ENCODE measurements around the gene PROCA1.
"Not testable (repeated sequence)": the region's sequence is repeated elsewhere in the genome, so short reads cannot be mapped to it uniquely, and the experiment has no call there.

Gene PROCA1

DNA sequence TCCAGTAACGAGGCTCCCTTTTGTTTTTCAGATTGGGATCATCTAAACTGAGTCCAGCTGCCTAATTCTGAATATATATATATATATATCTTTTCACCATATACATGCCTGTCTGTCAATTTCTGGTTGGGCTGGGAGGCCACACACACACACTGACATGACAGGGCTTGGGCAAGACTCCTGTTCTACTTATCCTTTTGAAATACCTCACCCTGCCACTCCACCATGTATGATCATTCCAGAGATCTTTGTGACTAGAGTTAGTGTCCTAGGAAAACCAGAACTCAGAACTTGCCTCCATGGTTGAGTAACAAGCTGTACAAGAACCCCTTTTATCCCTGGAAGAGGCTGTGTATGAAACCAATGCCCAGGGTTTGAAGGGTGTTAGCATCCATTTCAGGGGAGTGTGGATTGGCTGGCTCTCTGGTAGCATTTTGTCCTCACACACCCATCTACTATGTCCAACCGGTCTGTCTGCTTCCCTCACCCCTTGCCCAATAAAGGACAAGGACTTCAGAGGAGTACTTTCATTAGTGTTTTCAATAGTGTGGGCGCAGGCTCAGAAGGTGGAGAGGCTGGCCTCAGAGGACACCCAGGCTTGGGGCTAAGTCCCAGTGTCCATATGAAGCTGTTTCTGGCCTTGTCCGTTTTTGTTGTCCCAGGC, 12.3 kb upstream of the PROCA1 start:
- Mint-ChIP-seq H3K4me1 (peaks cover 46% of the 10 kb centered on the region), H3K27ac (peak overlapping the region; percentile 84), H3K36me3 (peaks cover 27% of the 10 kb centered on the region)
- DNase-seq (ENCODE audit: low spot score in 2 of 2); H3K4me3 Mint-ChIP-seq; H3K27me3 Mint-ChIP-seq; H3K9me3 Mint-ChIP-seq; ATAC-seq (ENCODE audit: low read depth): not testable (repeated sequence)

DNA sequence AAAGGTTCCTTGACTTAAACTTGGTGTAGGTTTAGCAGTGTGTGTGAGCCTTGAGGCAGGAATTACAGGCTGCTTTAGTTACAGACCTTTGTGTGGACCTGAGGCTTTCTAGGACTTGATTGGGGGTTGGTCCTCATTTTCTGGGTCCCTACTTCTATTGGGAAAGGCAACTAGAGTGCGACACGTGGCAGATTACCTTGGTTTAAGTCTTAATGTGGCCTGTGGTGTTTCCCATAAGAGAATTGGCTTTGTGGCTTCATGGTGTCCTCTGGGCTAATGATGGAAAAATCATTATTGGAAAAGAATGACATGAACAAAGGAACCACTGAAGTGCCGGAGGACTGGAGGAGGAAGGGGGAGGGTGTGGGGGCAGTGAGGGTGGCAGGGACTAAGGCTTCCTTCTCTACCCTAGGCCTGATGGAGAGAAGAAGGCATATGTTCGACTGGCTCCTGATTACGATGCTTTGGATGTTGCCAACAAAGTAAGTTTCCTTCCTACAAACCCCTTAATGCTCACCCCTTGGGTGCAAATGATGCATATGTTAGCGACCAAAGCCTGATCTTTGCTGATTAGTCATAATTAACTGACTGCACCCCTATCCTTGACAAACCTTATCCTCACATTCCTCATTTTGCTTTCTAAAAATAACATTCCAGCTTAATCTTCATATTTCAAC, 11.6 kb upstream of the PROCA1 start:
- Mint-ChIP-seq H3K9me3 (no peaks in the 10 kb centered on the region), H3K4me3 (no peak overlapping the region), H3K36me3 (peaks cover 27% of the 10 kb centered on the region), H3K27ac (peak overlapping the region; percentile 84), H3K4me1 (peaks cover 49% of the 10 kb centered on the region), H3K27me3 (no peaks in the 10 kb centered on the region)
- DNase-seq (ENCODE audit: low spot score in 2 of 2) (no peak), ATAC-seq (ENCODE audit: low read depth) (no peak)

DNA sequence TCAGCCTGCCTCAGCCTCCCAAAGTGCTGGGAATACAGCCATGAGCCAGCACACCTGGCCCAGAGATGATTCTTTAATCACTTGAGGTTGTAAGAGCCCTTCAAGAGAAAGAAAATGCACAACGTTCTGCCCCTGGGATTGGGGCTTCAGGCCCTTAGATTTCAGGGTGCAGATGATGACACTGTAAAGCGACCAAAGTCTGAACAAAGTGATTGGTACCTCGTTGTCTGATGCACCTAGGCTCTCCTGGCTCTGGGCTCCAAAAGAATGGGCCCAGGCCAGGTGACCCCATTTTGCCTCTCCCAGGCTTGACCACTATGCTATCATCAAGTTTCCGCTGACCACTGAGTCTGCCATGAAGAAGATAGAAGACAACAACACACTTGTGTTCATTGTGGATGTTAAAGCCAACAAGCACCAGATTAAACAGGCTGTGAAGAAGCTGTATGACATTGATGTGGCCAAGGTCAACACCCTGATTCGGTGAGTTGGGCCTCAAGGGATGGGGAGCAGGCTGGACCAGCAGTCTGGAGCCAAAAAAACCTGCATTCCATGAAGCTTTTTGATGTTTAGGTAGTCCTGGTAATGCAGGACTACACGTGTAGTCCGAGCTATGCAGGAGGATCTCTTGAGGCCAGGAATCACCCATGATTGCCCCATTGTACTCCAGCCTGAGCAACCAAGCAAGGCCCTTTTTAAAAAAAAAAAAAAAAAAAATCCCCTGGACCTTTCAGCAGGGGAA, 10.9 kb upstream of the PROCA1 start:
- DNase-seq (ENCODE audit: low spot score in 2 of 2) (no peak), ATAC-seq (ENCODE audit: low read depth) (no peak)
- no peaks in the 10 kb centered on the region for H3K27me3 Mint-ChIP-seq
- peak overlapping the region; percentile 24 for H3K4me3 Mint-ChIP-seq
- H3K27ac Mint-ChIP-seq = peak overlapping the region; percentile 24
- H3K9me3 Mint-ChIP-seq = no peaks in the 10 kb centered on the region
- peaks cover 53% of the 10 kb centered on the region for H3K4me1 Mint-ChIP-seq
- peaks cover 27% of the 10 kb centered on the region for H3K36me3 Mint-ChIP-seq

DNA sequence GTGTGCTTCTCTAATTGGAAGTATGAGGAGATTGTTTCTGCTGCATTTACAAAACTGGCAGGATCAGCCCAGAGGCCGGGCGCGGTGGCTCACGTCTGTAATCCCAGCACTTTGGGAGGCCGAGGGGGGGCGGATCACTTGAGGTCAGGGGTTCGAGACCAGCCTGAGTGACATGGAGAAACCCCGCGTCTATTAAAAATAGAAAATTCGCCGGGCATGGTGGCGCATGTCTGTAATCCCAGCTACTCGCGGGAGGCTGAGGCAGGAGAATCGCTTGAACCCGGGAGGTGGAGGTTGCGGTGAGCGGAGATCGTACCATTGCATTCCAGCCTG, 9.3 kb upstream of the PROCA1 start:
- DNase-seq (ENCODE audit: low spot score in 2 of 2); H3K9me3 Mint-ChIP-seq; H3K27me3 Mint-ChIP-seq; ATAC-seq (ENCODE audit: low read depth): not testable (repeated sequence)
- Mint-ChIP-seq H3K4me1 (peaks cover 49% of the 10 kb centered on the region), H3K27ac (peak overlapping the region; percentile 99), H3K4me3 (peak overlapping the region; percentile 99), H3K36me3 (peaks cover 27% of the 10 kb centered on the region)

DNA sequence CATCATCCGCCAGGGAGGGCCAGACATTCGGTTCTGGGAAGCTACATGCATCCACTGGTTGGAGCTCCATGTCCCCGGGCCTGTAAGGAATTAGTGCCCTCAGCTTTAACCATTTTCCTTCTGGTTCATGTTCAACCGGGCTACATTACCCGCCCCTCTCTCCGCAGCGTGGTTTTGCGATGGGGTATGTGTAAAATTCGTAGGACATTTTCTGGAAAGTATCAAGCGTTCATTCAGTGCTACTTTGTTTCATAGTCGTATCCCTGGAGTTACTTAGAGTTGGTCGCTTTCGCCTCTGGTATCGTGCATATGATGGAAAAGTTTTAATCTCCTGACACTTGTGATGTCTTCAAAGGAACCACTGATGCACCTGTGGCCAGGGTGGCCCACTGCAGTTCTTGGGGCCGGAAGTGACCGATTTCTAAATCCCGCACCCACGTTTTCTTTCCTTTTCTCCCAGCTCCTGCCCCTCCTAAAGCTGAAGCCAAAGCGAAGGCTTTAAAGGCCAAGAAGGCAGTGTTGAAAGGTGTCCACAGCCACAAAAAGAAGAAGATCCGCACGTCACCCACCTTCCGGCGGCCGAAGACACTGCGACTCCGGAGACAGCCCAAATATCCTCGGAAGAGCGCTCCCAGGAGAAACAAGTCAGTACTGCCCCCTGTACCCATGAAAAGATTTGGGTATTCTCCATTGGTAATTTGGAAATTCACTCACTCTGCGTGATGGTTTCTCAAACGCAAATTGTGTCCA, 8.7 kb upstream of the PROCA1 start:
- Mint-ChIP-seq H3K27ac (peak overlapping the region; percentile 99), H3K9me3 (no peaks in the 10 kb centered on the region), H3K27me3 (peaks cover 2% of the 10 kb centered on the region), H3K36me3 (peaks cover 27% of the 10 kb centered on the region), H3K4me1 (peaks cover 45% of the 10 kb centered on the region), H3K4me3 (peak overlapping the region; percentile 99)
- no peak for ATAC-seq (ENCODE audit: low read depth)
- DNase-seq (ENCODE audit: low spot score in 2 of 2) = no peak

DNA sequence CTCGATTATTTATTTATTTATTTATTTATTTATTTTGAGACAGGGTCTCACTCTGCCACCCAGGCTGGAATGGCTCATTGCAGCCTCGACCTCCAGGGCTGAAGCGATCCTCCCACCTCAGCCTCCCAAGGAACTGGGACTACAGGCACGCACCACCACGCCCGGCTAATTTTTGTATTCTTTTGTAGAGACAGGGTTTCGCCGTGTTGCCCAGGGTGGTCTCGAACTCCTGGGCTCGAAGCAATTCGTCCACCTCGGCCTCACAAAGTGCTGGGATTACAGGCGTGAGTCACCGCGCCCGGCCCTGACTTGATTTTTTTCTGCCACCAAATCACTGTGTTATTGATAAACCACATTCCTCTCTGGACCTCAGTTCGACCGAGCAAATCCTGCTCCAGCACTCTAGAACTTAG, 7.3 kb upstream of the PROCA1 start:
- peaks cover 2% of the 10 kb centered on the region for H3K27me3 Mint-ChIP-seq
- no peak for ATAC-seq (ENCODE audit: low read depth)
- H3K4me3 Mint-ChIP-seq = peak overlapping the region; percentile 99
- H3K4me1 Mint-ChIP-seq = peaks cover 32% of the 10 kb centered on the region
- no peaks in the 10 kb centered on the region for H3K9me3 Mint-ChIP-seq
- DNase-seq (ENCODE audit: low spot score in 2 of 2) = no peak
- H3K27ac Mint-ChIP-seq = peak overlapping the region; percentile 99
- peaks cover 18% of the 10 kb centered on the region for H3K36me3 Mint-ChIP-seq

DNA sequence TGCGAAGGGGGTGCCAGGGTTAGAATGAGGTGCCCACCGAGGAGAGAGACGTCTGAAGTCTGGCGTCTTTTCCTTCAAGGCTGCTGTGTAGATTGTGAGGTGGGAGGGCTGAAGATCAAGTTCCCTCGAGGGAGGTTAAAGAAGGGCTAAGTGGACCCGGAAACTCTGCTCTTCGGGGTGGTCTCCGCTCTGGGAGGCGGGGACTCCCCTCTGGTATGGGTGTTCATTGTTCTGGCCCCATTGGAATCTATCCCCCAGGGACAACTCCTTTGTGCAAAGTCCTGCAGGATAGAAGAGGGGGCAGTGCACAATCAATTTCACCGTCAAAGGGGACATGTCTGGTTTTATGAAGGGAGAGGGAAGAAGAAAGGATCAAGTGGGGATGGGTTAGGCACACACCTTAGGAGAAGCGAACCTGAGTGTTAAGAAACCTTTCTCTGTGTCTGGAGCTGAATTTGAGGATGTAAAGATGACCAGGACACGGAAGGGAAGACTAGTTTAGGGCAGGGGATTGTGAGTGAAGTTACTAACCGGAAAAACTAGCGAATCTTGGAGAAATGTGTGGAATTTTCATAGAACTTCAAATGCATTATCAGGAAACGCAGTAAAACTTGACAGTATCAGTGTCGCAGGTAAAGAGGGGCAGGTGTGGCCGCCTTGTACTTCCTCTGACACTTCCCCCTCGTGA, 6.8 kb upstream of the PROCA1 start:
- Mint-ChIP-seq H3K27ac (peak overlapping the region; percentile 93), H3K27me3 (peaks cover 2% of the 10 kb centered on the region), H3K4me1 (peaks cover 30% of the 10 kb centered on the region), H3K4me3 (peak overlapping the region; percentile 83), H3K9me3 (no peaks in the 10 kb centered on the region), H3K36me3 (peaks cover 13% of the 10 kb centered on the region)
- ATAC-seq (ENCODE audit: low read depth) (no peak), DNase-seq (ENCODE audit: low spot score in 2 of 2) (no peak)

DNA sequence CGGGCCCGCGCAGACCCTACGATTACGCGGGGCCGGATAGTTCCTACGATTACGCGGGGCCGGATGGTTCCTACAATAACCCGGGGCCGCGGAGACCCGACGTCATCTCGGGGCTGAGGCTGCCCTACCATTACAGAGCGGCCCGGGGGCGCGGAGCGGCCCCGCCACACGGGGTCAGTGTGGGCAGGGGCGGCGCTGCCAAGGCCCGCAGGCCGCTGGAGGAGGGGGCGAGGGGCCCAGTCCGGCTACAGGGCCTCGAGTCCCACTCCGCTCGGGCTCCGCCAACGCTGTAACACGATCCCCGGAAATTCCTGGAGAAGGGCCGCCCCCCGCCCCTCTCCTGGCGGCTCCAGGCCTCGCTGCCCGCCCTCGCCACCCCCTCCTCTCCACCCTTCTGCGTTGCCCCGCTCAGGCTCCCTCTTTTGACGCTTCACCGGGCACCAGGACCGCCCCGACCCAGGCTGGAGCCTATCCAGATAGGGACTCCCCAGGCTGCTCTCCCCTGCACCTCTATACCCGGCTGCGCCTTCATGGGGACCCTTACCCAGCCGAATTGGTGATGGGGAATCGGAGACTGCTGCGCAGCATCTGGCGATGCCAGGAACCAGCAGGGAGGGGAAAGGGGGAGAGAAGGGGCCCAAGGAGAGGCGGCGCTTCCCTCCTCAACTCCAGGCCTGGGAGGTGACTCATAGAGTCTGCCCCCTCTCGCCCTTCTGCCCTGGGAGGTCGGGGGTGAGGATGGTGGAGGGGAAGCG, 6.1 kb upstream of the PROCA1 start, which contains the start of gene RAB34:
RAB34 (minus strand) TSS at position 291 of the 755 bp plus-strand sequence. CDS start 602 bp downstream, outside the sequence.
- ATAC-seq (ENCODE audit: low read depth) (peak; percentile 5), DNase-seq (ENCODE audit: low spot score in 2 of 2) (peak; percentile 17 to 42)
- Mint-ChIP-seq H3K4me1 (peaks cover 26% of the 10 kb centered on the region), H3K27me3 (peaks cover 2% of the 10 kb centered on the region), H3K27ac (peak within 1 kb of the TSS; percentile 93), H3K9me3 (no peaks in the 10 kb centered on the region), H3K4me3 (peak within 1 kb of the TSS; percentile 83), H3K36me3 (peaks cover 13% of the 10 kb centered on the region)

DNA sequence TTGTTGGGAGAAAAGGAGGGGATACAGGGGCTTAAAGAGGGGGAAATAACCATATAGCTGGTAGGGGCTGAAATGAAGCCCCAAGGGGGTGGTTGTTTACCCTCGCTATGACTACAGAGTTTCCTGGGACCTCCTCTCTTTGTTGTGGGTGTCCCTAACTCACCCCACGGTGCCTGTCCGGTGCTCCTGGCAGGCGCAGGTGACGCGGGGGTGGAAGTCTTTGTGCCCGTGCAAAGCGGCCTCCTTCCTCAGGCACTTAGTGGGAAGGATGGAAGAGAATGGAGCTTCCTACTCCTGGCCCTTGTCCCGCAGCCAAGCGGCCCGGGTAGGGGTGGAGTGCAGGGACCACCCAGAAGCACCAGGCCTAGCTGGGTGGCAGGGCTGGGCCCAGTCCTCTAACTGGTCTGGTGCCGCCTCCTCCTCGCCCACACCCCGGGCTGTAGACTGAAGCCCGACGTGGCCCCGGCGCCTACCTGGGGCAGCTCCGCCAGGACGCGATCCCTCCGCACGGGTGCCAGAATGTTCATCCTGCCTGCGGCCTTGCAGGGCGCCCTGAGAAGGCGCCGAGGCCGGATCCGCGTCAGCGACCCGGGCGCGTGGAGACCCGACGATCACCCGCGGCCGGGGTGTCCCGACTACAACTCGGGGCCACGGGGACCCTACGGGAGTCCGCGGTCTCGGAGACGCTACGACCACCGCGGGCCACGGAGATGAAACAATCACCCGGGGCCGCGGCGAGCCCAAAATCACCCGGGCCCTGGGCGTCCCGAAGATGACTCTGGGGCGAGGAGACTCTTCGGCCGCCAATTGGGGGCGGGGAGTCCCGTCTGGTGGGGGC, 5.3 kb upstream of the PROCA1 start:
- H3K27me3 Mint-ChIP-seq = peaks cover 2% of the 10 kb centered on the region
- peaks cover 11% of the 10 kb centered on the region for H3K36me3 Mint-ChIP-seq
- H3K27ac Mint-ChIP-seq = no peak overlapping the region
- H3K9me3 Mint-ChIP-seq = no peaks in the 10 kb centered on the region
- peak overlapping the region; percentile 68 for H3K4me3 Mint-ChIP-seq
- peaks cover 27% of the 10 kb centered on the region for H3K4me1 Mint-ChIP-seq
- no peak for ATAC-seq (ENCODE audit: low read depth)
- no peak for DNase-seq (ENCODE audit: low spot score in 2 of 2)

DNA sequence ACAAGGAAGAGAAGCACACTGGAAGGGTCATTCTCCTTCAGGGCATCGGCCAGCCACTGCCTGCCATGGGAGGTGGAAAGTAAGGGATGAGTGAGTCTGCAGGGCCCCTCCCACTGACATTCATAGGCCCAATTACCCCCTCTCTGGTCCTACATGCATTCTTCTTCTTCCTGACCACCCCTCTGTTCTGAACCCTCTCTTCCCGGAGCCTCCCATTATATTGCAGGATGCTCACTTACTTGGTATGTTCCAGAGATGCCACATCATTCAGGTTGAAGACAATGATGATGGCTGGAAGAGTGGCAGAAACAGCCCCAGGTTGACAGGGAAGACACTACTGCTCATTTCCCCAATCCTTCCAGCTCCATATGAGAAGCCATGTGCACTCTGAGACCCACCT, 3.5 kb upstream of the PROCA1 start:
- H3K4me3 Mint-ChIP-seq = no peak overlapping the region
- no peaks in the 10 kb centered on the region for H3K9me3 Mint-ChIP-seq
- peaks cover 28% of the 10 kb centered on the region for H3K4me1 Mint-ChIP-seq
- H3K36me3 Mint-ChIP-seq = peaks cover 3% of the 10 kb centered on the region
- peaks cover 2% of the 10 kb centered on the region for H3K27me3 Mint-ChIP-seq
- ATAC-seq (ENCODE audit: low read depth) = no peak
- no peak for DNase-seq (ENCODE audit: low spot score in 2 of 2)
- H3K27ac Mint-ChIP-seq = no peak overlapping the region

DNA sequence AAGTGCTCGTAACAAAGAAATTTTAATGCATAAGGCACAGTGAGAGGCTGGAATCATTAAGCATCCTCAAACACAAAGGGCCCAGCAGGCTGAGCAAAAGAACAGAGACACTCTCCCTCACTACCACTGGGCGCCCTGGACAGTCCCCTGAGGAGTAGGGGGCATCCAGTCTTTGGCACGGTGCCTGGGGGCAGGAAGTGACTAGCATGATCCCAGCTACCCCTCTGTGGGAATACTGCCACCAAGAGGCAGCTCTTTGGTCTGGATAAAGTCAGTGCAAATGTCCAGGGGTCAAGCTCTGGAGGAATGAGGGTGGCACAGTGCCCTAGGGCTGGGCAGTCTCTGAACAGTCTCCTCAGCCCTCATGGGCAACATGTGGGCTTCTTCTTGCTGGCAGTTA, 2.6 kb upstream of the PROCA1 start:
- H3K27ac Mint-ChIP-seq = no peak overlapping the region
- no peaks in the 10 kb centered on the region for H3K9me3 Mint-ChIP-seq
- ATAC-seq (ENCODE audit: low read depth) = no peak
- peaks cover 2% of the 10 kb centered on the region for H3K27me3 Mint-ChIP-seq
- H3K4me1 Mint-ChIP-seq = peaks cover 22% of the 10 kb centered on the region
- H3K36me3 Mint-ChIP-seq = no peaks in the 10 kb centered on the region
- no peak overlapping the region for H3K4me3 Mint-ChIP-seq
- no peak for DNase-seq (ENCODE audit: low spot score in 2 of 2)

DNA sequence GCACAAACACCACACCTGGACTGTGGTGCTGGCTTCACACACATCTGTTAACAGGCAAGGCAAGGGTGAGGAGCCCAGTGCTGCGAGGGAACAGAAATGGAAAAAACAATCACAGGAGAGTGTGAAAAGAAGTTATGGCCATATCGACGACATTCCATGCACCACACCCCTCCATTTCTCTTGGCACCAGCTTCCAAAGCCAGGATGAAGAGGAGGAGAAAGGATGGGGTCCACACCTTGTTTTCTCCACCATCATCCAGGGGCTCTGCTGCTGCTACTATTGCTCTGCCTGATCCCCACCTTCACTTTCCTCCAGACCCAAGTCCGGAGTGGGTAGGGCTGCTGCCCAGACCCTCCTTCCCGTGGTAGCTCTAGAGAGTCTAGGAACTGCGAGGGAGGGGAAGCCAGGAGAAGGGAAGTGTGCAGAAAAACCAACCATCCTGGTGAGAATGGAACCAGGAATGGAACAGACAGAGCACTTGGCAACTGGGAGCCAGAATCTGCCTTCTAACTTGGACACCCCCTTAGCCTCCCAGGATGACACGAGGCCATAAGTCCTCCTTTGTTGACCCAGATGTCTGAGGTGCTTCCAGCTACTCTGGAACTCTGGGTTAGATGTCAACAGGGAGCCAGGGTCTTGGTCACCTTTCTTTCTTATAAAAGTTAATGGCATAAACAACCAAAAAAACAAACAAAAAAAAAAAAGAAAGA, 1.2 kb upstream of the PROCA1 start:
- DNase-seq (ENCODE audit: low spot score in 2 of 2) (no peak), ATAC-seq (ENCODE audit: low read depth) (no peak)
- peak overlapping the region; percentile 95 for H3K27ac Mint-ChIP-seq
- peaks cover 12% of the 10 kb centered on the region for H3K4me1 Mint-ChIP-seq
- H3K36me3 Mint-ChIP-seq = no peaks in the 10 kb centered on the region
- no peaks in the 10 kb centered on the region for H3K9me3 Mint-ChIP-seq
- H3K27me3 Mint-ChIP-seq = peaks cover 2% of the 10 kb centered on the region
- H3K4me3 Mint-ChIP-seq = peak overlapping the region; percentile 94

All from memory B cell (primary cell).